ENCODE results near the gene NXPE3.

Gene NXPE3

DNA sequence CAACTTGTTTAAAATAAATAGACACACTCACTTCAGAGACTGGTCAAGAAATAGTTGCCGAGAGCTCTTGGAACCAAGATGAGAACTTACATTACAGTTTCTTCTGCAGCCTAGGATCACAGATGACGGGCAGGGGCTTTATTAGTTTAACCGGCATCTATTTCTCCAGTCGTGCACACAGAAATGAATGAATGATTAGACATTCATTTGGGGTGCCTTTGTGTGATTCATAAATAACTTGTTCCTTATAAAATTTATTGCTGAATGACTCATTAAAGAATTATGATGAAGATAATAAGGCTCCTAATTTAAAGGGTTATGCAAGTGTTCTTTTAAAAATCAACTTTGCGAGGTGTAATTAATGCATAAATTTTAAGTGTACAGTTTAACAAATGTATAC lies 91.1 kb downstream of the NXPE3 start:
- Histone ChIP-seq H2BK15ac (ENCODE audit: low read depth, poor library complexity, severe bottlenecking) (no peak overlapping the region), H3K4ac (ENCODE audit: low read depth in 1 of 2, low read length in 2 of 2) (no peak overlapping the region), H2BK120ac (ENCODE audit: low read depth, low read length) (no peak overlapping the region), H3K9me3 (ENCODE audit: control insufficient read depth, low read length) (no peaks in the 10 kb centered on the region), H3K27me3 (ENCODE audit: control insufficient read depth in 1 of 2, insufficient read depth in 1 of 2, low read length in 2 of 2) (no peaks in the 10 kb centered on the region), H2AK5ac (ENCODE audit: low read length, severe bottlenecking) (no peak overlapping the region), H3K9ac (ENCODE audit: low read length) (no peak overlapping the region), H4K91ac (ENCODE audit: low read length) (no peak overlapping the region), H3K79me1 (replicated peaks; ENCODE audit: low read length, poor library complexity, severe bottlenecking) (no peaks in the 10 kb centered on the region), H3K36me3 (ENCODE audit: control insufficient read depth in 1 of 2, insufficient read depth in 2 of 2, low read depth in 1 of 2, low read length in 2 of 2) (no peaks in the 10 kb centered on the region), H3K23ac (ENCODE audit: low read length in 2 of 2) (no peak overlapping the region), H3K4me3 (ENCODE audit: insufficient read depth in 1 of 2, low read depth in 1 of 2, low read length in 2 of 2) (no peak overlapping the region), H3K18ac (ENCODE audit: low read depth in 1 of 2, low read length in 2 of 2) (no peak overlapping the region), H3K4me2 (ENCODE audit: low read length, poor library complexity, severe bottlenecking) (no peak overlapping the region), H2BK5ac (ENCODE audit: low read depth, low read length, poor library complexity, severe bottlenecking) (no peak overlapping the region), H3K14ac (ENCODE audit: low read length in 2 of 2) (no peak overlapping the region), H3K27ac (ENCODE audit: low read length, poor library complexity, severe bottlenecking) (no peak overlapping the region), H4K8ac (ENCODE audit: low read length) (no peak overlapping the region), H3K4me1 (ENCODE audit: control insufficient read depth, insufficient read depth, low read depth, low read length) (peaks cover 6% of the 10 kb centered on the region), H2BK12ac (ENCODE audit: low read length in 2 of 2) (no peak overlapping the region), H2AFZ (ENCODE audit: low read depth, low read length) (no peak overlapping the region)
- 98% methylated on average over 2 of the region's 5 CpGs for WGBS
- DNase-seq = peak; percentile 26

- WGBS = 0% methylated on average over 1 of the region's 2 CpGs
- H2BK12ac ChIP-seq (ENCODE audit: low read length in 2 of 2) = no peak overlapping the region
- H2BK5ac ChIP-seq (ENCODE audit: low read depth, low read length, poor library complexity, severe bottlenecking) = no peak overlapping the region
- H2BK120ac ChIP-seq (ENCODE audit: low read depth, low read length) = no peak overlapping the region
- no peaks in the 10 kb centered on the region for H3K27me3 ChIP-seq (ENCODE audit: control insufficient read depth in 1 of 2, insufficient read depth in 1 of 2, low read length in 2 of 2)
- no peak overlapping the region for H3K27ac ChIP-seq (ENCODE audit: low read length, poor library complexity, severe bottlenecking)
- H2AFZ ChIP-seq (ENCODE audit: low read depth, low read length) = no peak overlapping the region
- H3K4me3 ChIP-seq (ENCODE audit: insufficient read depth in 1 of 2, low read depth in 1 of 2, low read length in 2 of 2) = no peak overlapping the region
- H4K91ac ChIP-seq (ENCODE audit: low read length) = no peak overlapping the region
- no peaks in the 10 kb centered on the region for H3K9me3 ChIP-seq (ENCODE audit: control insufficient read depth, low read length)
- no peaks in the 10 kb centered on the region for H3K36me3 ChIP-seq (ENCODE audit: control insufficient read depth in 1 of 2, insufficient read depth in 2 of 2, low read depth in 1 of 2, low read length in 2 of 2)
- H3K4me1 ChIP-seq (ENCODE audit: control insufficient read depth, insufficient read depth, low read depth, low read length) = peaks cover 2% of the 10 kb centered on the region
- no peak overlapping the region for H3K23ac ChIP-seq (ENCODE audit: low read length in 2 of 2)
- no peak overlapping the region for H2AK5ac ChIP-seq (ENCODE audit: low read length, severe bottlenecking)
- H4K8ac ChIP-seq (ENCODE audit: low read length) = no peak overlapping the region
- H2BK15ac ChIP-seq (ENCODE audit: low read depth, poor library complexity, severe bottlenecking) = no peak overlapping the region
- H3K79me1 ChIP-seq (replicated peaks; ENCODE audit: low read length, poor library complexity, severe bottlenecking) = no peaks in the 10 kb centered on the region
- peak overlapping the region in 1 of 2 experiments; percentile 57 for H3K18ac ChIP-seq (ENCODE audit: low read depth in 1 of 2, low read length in 2 of 2)
- no peak overlapping the region for H3K9ac ChIP-seq (ENCODE audit: low read length)
- H3K4me2 ChIP-seq (ENCODE audit: low read length, poor library complexity, severe bottlenecking) = no peak overlapping the region
- DNase-seq = peak; percentile 88
- no peak overlapping the region for H3K14ac ChIP-seq (ENCODE audit: low read length in 2 of 2)
- no peak overlapping the region for H3K4ac ChIP-seq (ENCODE audit: low read depth in 1 of 2, low read length in 2 of 2)
These were observed 94.6 kb downstream of the NXPE3 start for GRCh38 chr3:101873619-101874018.

DNA sequence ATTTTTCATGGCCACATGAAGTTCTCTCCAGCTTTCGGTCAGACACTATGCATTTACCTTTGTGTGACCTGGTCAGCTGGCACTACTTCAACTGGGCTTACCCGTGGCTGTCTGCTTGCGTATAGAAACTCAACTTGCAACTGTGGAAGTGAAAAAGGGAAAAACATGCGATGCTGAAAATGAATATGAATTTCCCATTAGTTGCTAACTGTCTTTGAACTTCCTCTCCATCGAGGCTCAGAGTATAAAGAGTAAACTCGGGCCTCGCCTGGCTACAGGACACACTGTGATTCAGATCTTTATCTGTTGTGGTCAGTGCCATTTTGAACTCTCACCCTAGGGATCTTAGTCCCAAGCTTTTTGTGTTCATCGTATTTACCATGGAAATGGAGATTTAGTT lies 97.1 kb downstream of the NXPE3 start:
- H3K4me3 ChIP-seq (ENCODE audit: insufficient read depth in 1 of 2, low read depth in 1 of 2, low read length in 2 of 2) = no peak overlapping the region

More for the DNA sequence above, 97.1 kb downstream of the NXPE3 start:
- Histone ChIP-seq H3K79me1 (replicated peaks; ENCODE audit: low read length, poor library complexity, severe bottlenecking) (no peaks in the 10 kb centered on the region), H3K4me2 (ENCODE audit: low read length, poor library complexity, severe bottlenecking) (no peak overlapping the region), H2BK5ac (ENCODE audit: low read depth, low read length, poor library complexity, severe bottlenecking) (no peak overlapping the region), H3K27ac (ENCODE audit: low read length, poor library complexity, severe bottlenecking) (no peak overlapping the region), H3K9me3 (ENCODE audit: control insufficient read depth, low read length) (no peaks in the 10 kb centered on the region), H2BK12ac (ENCODE audit: low read length in 2 of 2) (peak overlapping the region in 1 of 2 experiments; percentile 2), H4K8ac (ENCODE audit: low read length) (no peak overlapping the region), H2AFZ (ENCODE audit: low read depth, low read length) (no peak overlapping the region), H2BK15ac (ENCODE audit: low read depth, poor library complexity, severe bottlenecking) (peak overlapping the region; percentile 57), H2BK120ac (ENCODE audit: low read depth, low read length) (no peak overlapping the region), H3K14ac (ENCODE audit: low read length in 2 of 2) (no peak overlapping the region), H3K23ac (ENCODE audit: low read length in 2 of 2) (no peak overlapping the region), H3K4me1 (ENCODE audit: control insufficient read depth, insufficient read depth, low read depth, low read length) (no peaks in the 10 kb centered on the region), H3K27me3 (ENCODE audit: control insufficient read depth in 1 of 2, insufficient read depth in 1 of 2, low read length in 2 of 2) (no peaks in the 10 kb centered on the region), H3K18ac (ENCODE audit: low read depth in 1 of 2, low read length in 2 of 2) (peak overlapping the region in 1 of 2 experiments; percentile 69), H3K4ac (ENCODE audit: low read depth in 1 of 2, low read length in 2 of 2) (no peak overlapping the region), H3K9ac (ENCODE audit: low read length) (no peak overlapping the region), H4K91ac (ENCODE audit: low read length) (no peak overlapping the region), H3K36me3 (ENCODE audit: control insufficient read depth in 1 of 2, insufficient read depth in 2 of 2, low read depth in 1 of 2, low read length in 2 of 2) (no peaks in the 10 kb centered on the region), H2AK5ac (ENCODE audit: low read length, severe bottlenecking) (no peak overlapping the region)
- no peak for DNase-seq
- WGBS = 89% methylated on average over 7 of the region's 8 CpGs
